ENCODE measurements around the gene CAPZA1. TPM values are rescaled to one million over a fixed set of nuclear protein-coding genes. Genes with fewer than 3 reads are reported as not detected.

CAPZA1 gene
- total RNA-seq, 4 donors from 2014 or later: 129 to 286 (median 209) TPM

DNA sequence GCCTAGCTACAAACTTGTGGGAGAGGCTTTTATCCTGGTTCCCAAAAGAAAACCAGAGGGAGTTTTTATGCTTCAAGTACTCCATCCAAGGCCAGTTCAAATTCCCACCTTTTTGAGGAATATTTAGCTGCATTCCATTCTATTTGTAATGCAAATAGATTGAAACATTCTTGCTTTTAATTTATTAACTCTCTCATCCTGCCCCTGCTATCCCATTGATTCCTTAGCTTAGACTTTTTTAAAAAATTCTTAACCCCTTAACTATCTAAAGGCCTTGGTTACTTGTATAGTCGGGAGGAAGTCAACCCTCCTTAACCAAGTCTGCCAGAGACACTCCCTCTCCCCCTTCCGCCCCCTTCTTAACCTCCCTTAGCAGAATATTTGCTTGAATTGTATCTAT lies 52.4 kb downstream of the CAPZA1 start:
- Histone ChIP-seq H3K9me3 (no peaks in the 10 kb centered on the region), H3K4me3 (no peak overlapping the region), H3K27ac (no peak overlapping the region), H3K4me1 (peaks cover 8 to 35% (median 21%) of the 10 kb centered on the region in 3 donors), H3K27me3 (no peaks in the 10 kb centered on the region), H3K36me3 (peaks cover 3 to 59% (median 13%) of the 10 kb centered on the region in 3 donors)
- intact Hi-C loops (cut with DNase I): no loop called here
- DNase-seq: no peak
- WGBS, 2 donors: 72 to 79% methylated on average over 2 of the region's 2 CpGs
- no peak for TF ChIP-seq POLR2A (IDR thresholded peaks at IDR 0.05)
- TF ChIP-seq, protein P1, sequence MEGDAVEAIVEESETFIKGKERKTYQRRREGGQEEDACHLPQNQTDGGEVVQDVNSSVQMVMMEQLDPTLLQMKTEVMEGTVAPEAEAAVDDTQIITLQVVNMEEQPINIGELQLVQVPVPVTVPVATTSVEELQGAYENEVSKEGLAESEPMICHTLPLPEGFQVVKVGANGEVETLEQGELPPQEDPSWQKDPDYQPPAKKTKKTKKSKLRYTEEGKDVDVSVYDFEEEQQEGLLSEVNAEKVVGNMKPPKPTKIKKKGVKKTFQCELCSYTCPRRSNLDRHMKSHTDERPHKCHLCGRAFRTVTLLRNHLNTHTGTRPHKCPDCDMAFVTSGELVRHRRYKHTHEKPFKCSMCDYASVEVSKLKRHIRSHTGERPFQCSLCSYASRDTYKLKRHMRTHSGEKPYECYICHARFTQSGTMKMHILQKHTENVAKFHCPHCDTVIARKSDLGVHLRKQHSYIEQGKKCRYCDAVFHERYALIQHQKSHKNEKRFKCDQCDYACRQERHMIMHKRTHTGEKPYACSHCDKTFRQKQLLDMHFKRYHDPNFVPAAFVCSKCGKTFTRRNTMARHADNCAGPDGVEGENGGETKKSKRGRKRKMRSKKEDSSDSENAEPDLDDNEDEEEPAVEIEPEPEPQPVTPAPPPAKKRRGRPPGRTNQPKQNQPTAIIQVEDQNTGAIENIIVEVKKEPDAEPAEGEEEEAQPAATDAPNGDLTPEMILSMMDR (IDR thresholded peaks at IDR 0.05): no peak

DNA sequence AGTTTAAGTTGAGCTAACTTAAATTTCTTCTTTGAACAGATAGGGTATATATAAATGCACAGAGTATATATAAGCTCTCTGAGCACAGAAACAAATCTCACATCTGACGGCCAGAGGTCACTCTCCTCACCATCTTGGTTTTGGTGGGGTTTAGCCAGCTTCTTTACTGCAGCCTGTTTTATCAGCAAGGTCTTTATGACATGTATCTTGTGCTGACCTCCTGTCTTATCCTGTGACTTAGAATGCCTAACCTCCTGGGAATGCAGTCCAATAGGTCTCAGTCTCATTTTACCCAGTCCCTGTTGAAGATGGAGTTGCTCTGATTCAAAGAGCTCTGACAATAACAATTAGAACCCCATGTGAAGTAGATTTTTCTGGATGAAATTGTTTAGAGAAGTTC lies 53.2 kb downstream of the CAPZA1 start:
- peak overlapping the region in 1 of 4 donors; percentile 90 for H3K27ac ChIP-seq
- intact Hi-C loops (cut with DNase I): no loop called here
- no peaks in the 10 kb centered on the region for H3K9me3 ChIP-seq
- H3K27me3 ChIP-seq: no peaks in the 10 kb centered on the region
- peaks cover 8 to 43% (median 21%) of the 10 kb centered on the region in 3 donors for H3K4me1 ChIP-seq
- DNase-seq: no peak
- 86 to 100% methylated on average over 1 of the region's 1 CpG for WGBS, 2 donors
- TF ChIP-seq, protein P1 (IDR thresholded peaks at IDR 0.05): no peak
- no peak for TF ChIP-seq POLR2A (IDR thresholded peaks at IDR 0.05)
- no peak overlapping the region for H3K4me3 ChIP-seq
- peaks cover 3 to 50% (median 8%) of the 10 kb centered on the region in 3 donors for H3K36me3 ChIP-seq

DNA sequence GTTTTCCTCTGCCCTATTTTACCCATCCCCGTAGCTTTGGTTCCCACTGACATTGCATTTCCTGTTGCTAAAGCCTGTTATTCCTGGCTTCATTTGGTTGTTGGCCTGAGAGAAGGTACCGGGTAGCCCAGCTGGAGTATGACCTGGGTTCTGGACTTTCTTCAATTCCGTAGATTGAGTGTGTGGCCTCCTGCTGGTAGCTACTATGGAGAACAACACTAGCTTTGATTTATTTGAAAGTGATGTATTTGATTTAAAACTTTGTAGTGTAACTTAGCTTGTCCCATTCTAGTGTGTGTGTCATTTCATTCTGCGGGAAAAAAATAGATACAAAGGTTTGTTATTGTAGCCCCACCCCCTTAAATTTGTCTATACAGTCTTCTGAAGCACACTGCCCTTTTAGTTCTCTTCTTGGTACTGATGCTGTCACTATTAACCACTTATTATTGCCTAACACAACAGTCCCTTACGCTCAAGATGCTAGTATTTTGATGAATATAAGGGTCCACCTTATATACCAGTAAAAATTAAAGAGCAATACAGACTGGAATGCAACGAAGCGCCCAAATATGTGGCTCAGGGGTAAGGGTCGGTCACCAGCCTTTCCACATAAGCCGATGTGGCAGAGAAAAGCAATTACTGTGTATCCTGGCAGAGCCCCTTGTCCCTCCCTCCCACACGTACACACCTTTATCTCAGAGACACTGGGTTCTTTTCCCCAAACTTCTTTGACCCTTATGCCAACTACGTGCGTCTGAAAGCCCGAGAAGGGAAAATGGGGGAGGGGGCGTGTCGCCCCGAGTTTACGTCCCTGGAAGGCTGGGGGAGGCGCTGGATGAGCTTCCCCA lies 54.2 kb downstream of the CAPZA1 start:
- no peaks in the 10 kb centered on the region for H3K9me3 ChIP-seq
- H3K27ac ChIP-seq: peak overlapping the region; percentile 90 to 96 (median 92)
- intact Hi-C loops (cut with DNase I): no loop called here
- DNase-seq: no peak
- no peaks in the 10 kb centered on the region for H3K27me3 ChIP-seq
- peaks cover 3 to 41% (median 8%) of the 10 kb centered on the region in 3 donors for H3K36me3 ChIP-seq
- H3K4me3 ChIP-seq: peak overlapping the region; percentile 78 to 95 (median 86)
- TF ChIP-seq, protein P1 (IDR thresholded peaks at IDR 0.05): peak in 5 of 6 experiments; percentile 24 to 58 (median 39)
- TF ChIP-seq POLR2A (IDR thresholded peaks at IDR 0.05): no peak
- H3K4me1 ChIP-seq: peaks cover 8 to 53% (median 21%) of the 10 kb centered on the region in 3 donors
- 3 to 6% methylated on average over 17 to 18 of the region's 18 CpGs for WGBS, 2 donors

DNA sequence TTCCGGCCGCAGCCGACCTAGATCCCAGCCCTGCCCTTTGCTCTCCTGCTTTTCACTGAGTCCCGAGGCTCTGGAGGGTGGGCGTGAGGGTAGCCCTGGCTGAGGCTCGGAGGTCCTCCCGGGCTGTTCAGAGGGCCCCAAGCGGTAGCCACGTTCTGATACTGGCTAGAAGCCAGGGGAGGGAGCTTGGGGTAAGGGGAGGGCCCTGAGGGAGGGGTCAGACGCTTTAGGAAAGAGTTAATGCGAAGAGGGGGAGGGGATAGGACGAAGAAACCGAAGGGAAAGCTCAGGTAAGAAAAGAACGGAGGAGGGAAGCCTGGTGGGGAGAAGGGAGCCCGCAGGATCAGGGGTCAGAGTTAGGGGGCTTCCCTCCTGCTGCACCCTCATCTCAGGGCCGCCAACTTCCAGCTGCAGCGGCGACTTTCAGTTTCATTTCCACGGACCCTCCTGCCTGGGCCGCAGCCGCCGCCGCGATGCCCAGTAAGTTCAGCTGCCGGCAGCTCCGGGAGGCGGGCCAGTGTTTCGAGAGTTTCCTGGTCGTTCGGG lies 54.9 kb downstream of the CAPZA1 start, which contains the start of gene MOV10:
MOV10 (plus strand) TSS at position 220 of the 546 bp plus-strand sequence; CDS start at position 474, 254 bp downstream.
- Histone ChIP-seq H3K4me3 (peak within 1 kb of the TSS; percentile 78 to 95 (median 86)), H3K4me1 (peaks cover 8 to 56% (median 21%) of the 10 kb centered on the region in 3 donors)

More for the DNA sequence above, 54.9 kb downstream of the CAPZA1 start, which contains the start of gene MOV10:
- intact Hi-C loops (cut with DNase I): no loop called here
- WGBS, 2 donors: 0 to 2% methylated on average over 10 to 19 of the region's 30 CpGs
- TF ChIP-seq, protein P1 (IDR thresholded peaks at IDR 0.05): peak in 1 of 6 experiments; percentile 1
- TF ChIP-seq POLR2A (IDR thresholded peaks at IDR 0.05): no peak
- Histone ChIP-seq H3K9me3 (no peaks in the 10 kb centered on the region), H3K27me3 (no peaks in the 10 kb centered on the region), H3K27ac (peak within 1 kb of the TSS; percentile 90 to 96 (median 92)), H3K36me3 (peaks cover under 1 to 34% (median 8%) of the 10 kb centered on the region in 3 donors)
- DNase-seq: peak; percentile 18
